ENCODE measurements around the gene IAH1. TPM values are rescaled to one million over a fixed set of nuclear protein-coding genes. Genes with fewer than 3 reads are reported as not detected.

The IAH1 gene
- total and polyA plus RNA-seq, 2 donors (not counting 1 experiment from before 2014, with no cell fraction given): 92.5 to 127 TPM

DNA sequence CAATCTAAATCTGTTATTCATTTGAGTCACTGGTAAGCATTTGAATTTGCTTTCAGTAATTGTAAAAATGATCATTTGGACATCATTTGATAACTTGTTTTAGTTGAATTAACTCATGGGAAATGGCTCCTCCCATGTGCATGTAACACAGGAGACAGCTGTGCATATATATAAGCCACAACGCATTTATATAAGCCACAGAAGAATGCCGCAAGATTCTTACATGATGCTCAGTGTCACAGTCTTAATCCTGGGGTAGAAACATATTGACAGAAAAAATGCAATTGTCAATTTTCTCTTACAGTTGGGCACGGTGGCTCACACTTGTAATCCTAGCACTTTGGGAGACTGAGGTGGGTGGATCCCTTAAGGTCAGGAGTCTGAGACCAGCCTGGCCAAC is 13.3 kb upstream of the IAH1 start:
- Histone ChIP-seq H3K79me2 (ENCODE audit: control insufficient read depth, insufficient read depth, low read length) (no peaks in the 10 kb centered on the region), H3K9ac (ENCODE audit: insufficient read depth, low read length) (no peak overlapping the region), H3K4me3 (replicated peaks in 1 of 4; ENCODE audit: control extremely low read depth in 1 of 4, insufficient read depth in 1 of 4, low read depth in 3 of 4, low read length in 4 of 4) (no peak overlapping the region), H3K9me3 (ENCODE audit: control insufficient read depth, insufficient read depth, low read depth, low read length) (no peaks in the 10 kb centered on the region), H4K20me1 (ENCODE audit: control insufficient read depth, extremely low read depth, insufficient read depth, low read length) (no peaks in the 10 kb centered on the region), H3K27me3 (ENCODE audit: control insufficient read depth, insufficient read depth, low read length) (no peaks in the 10 kb centered on the region), H3K4me1 (ENCODE audit: control insufficient read depth, extremely low read depth, insufficient read depth, low read length) (no peaks in the 10 kb centered on the region), H3K4me2 (ENCODE audit: extremely low read depth, insufficient read depth, low read length) (no peak overlapping the region), H2AFZ (ENCODE audit: low read length) (no peak overlapping the region), H3K27ac (ENCODE audit: insufficient read depth, low read length) (no peak overlapping the region), H3K36me3 (ENCODE audit: control insufficient read depth, insufficient read depth, low read length) (peaks cover 3% of the 10 kb centered on the region)
- TF ChIP-seq EZH2 (IDR thresholded peaks at IDR 0.05; ENCODE audit: low read length, missing control alignments) (no peak), CTCF (conservative IDR thresholded peaks at IDR 0.05 in 1 of 2, IDR thresholded peaks at IDR 0.05 in 1 of 2; ENCODE audit: low read depth in 1 of 2, low read length in 2 of 2) (no peak)
- DNase-seq (ENCODE audit: low read depth in 2 of 2): no peak

GRCh38 chr2:9462313-9462712 is 12.0 kb upstream of the IAH1 start:
- no peak overlapping the region for H3K9ac ChIP-seq (ENCODE audit: insufficient read depth, low read length)
- H3K36me3 ChIP-seq (ENCODE audit: control insufficient read depth, insufficient read depth, low read length): peaks cover 5% of the 10 kb centered on the region

GRCh38 chr2:9462886-9463697 is 11.3 kb upstream of the IAH1 start:
- Histone ChIP-seq H4K20me1 (ENCODE audit: control insufficient read depth, extremely low read depth, insufficient read depth, low read length) (no peaks in the 10 kb centered on the region), H3K79me2 (ENCODE audit: control insufficient read depth, insufficient read depth, low read length) (no peaks in the 10 kb centered on the region), H3K4me2 (ENCODE audit: extremely low read depth, insufficient read depth, low read length) (no peak overlapping the region), H3K4me3 (replicated peaks in 1 of 4; ENCODE audit: control extremely low read depth in 1 of 4, insufficient read depth in 1 of 4, low read depth in 3 of 4, low read length in 4 of 4) (no peak overlapping the region), H3K9me3 (ENCODE audit: control insufficient read depth, insufficient read depth, low read depth, low read length) (no peaks in the 10 kb centered on the region), H3K36me3 (ENCODE audit: control insufficient read depth, insufficient read depth, low read length) (peaks cover 5% of the 10 kb centered on the region), H3K4me1 (ENCODE audit: control insufficient read depth, extremely low read depth, insufficient read depth, low read length) (no peaks in the 10 kb centered on the region), H3K27ac (ENCODE audit: insufficient read depth, low read length) (no peak overlapping the region), H3K9ac (ENCODE audit: insufficient read depth, low read length) (no peak overlapping the region), H3K27me3 (ENCODE audit: control insufficient read depth, insufficient read depth, low read length) (no peaks in the 10 kb centered on the region), H2AFZ (ENCODE audit: low read length) (no peak overlapping the region)
- DNase-seq (ENCODE audit: low read depth in 2 of 2): no peak
- TF ChIP-seq EZH2 (IDR thresholded peaks at IDR 0.05; ENCODE audit: low read length, missing control alignments) (no peak), CTCF (conservative IDR thresholded peaks at IDR 0.05 in 1 of 2, IDR thresholded peaks at IDR 0.05 in 1 of 2; ENCODE audit: low read depth in 1 of 2, low read length in 2 of 2) (no peak)

More at GRCh38 chr2:9462313-9462712, 12.0 kb upstream of the IAH1 start:
- no peak for DNase-seq (ENCODE audit: low read depth in 2 of 2)
- H3K27ac ChIP-seq (ENCODE audit: insufficient read depth, low read length): no peak overlapping the region
- H2AFZ ChIP-seq (ENCODE audit: low read length): no peak overlapping the region
- no peaks in the 10 kb centered on the region for H3K79me2 ChIP-seq (ENCODE audit: control insufficient read depth, insufficient read depth, low read length)
- H3K4me2 ChIP-seq (ENCODE audit: extremely low read depth, insufficient read depth, low read length): no peak overlapping the region
- H3K4me3 ChIP-seq (replicated peaks in 1 of 4; ENCODE audit: control extremely low read depth in 1 of 4, insufficient read depth in 1 of 4, low read depth in 3 of 4, low read length in 4 of 4): no peak overlapping the region
- TF ChIP-seq EZH2 (IDR thresholded peaks at IDR 0.05; ENCODE audit: low read length, missing control alignments) (no peak), CTCF (conservative IDR thresholded peaks at IDR 0.05 in 1 of 2, IDR thresholded peaks at IDR 0.05 in 1 of 2; ENCODE audit: low read depth in 1 of 2, low read length in 2 of 2) (no peak)
- H4K20me1 ChIP-seq (ENCODE audit: control insufficient read depth, extremely low read depth, insufficient read depth, low read length): no peaks in the 10 kb centered on the region
- H3K27me3 ChIP-seq (ENCODE audit: control insufficient read depth, insufficient read depth, low read length): no peaks in the 10 kb centered on the region
- no peaks in the 10 kb centered on the region for H3K4me1 ChIP-seq (ENCODE audit: control insufficient read depth, extremely low read depth, insufficient read depth, low read length)
- no peaks in the 10 kb centered on the region for H3K9me3 ChIP-seq (ENCODE audit: control insufficient read depth, insufficient read depth, low read depth, low read length)
